ENCODE measurements around the gene TJAP1.

GRCh38 chr6:43468748-43469681, 8.4 kb upstream of the TJAP1 start:
- TF ChIP-seq, protein P1, sequence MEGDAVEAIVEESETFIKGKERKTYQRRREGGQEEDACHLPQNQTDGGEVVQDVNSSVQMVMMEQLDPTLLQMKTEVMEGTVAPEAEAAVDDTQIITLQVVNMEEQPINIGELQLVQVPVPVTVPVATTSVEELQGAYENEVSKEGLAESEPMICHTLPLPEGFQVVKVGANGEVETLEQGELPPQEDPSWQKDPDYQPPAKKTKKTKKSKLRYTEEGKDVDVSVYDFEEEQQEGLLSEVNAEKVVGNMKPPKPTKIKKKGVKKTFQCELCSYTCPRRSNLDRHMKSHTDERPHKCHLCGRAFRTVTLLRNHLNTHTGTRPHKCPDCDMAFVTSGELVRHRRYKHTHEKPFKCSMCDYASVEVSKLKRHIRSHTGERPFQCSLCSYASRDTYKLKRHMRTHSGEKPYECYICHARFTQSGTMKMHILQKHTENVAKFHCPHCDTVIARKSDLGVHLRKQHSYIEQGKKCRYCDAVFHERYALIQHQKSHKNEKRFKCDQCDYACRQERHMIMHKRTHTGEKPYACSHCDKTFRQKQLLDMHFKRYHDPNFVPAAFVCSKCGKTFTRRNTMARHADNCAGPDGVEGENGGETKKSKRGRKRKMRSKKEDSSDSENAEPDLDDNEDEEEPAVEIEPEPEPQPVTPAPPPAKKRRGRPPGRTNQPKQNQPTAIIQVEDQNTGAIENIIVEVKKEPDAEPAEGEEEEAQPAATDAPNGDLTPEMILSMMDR (optimal IDR thresholded peaks at IDR 0.05 in 1 of 3, IDR thresholded peaks at IDR 0.05 in 1 of 3, conservative IDR thresholded peaks at IDR 0.05 in 1 of 3; ENCODE audit: extremely low read depth in 1 of 3, insufficient read depth in 2 of 3, low read length in 3 of 3), result no peak
- TF ChIP-seq EZH2 (IDR thresholded peaks at IDR 0.05; ENCODE audit: low read length), result no peak

All from keratinocyte (primary cell).